Glutamatergic neuron (in vitro differentiated cells): ENCODE measurements around the gene CACNG3. TPM values are rescaled to one million over a fixed set of nuclear protein-coding genes. Genes with fewer than 3 reads are reported as not detected.
"Not testable (repeated sequence)": the region's sequence is repeated elsewhere in the genome, so short reads cannot be mapped to it uniquely, and the experiment has no call there.

Experiments used
- DNase-seq: peaks from one replicate; pipeline ENCODE4 v3.0.0; 2022
- H3K27ac Mint-ChIP-seq: one replicate; pipeline ENCODE4 v1.8.0; 2020; ENCODE audit warnings: mild to moderate bottlenecking, mixed read lengths, inconsistent platforms; ENCODE audit not compliant: unreplicated experiment
- H3K27me3 Mint-ChIP-seq: one replicate; pipeline ENCODE4 v1.8.0; 2020; ENCODE audit warnings: mild to moderate bottlenecking, moderate library complexity, mixed read lengths, inconsistent platforms; ENCODE audit not compliant: unreplicated experiment
- H3K36me3 Mint-ChIP-seq: one replicate; pipeline ENCODE4 v1.8.0; 2020; ENCODE audit warnings: mild to moderate bottlenecking, mixed read lengths, inconsistent platforms; ENCODE audit not compliant: unreplicated experiment
- H3K4me1 Mint-ChIP-seq: one replicate; pipeline ENCODE4 v1.8.0; 2020; ENCODE audit warnings: mild to moderate bottlenecking, low read depth, mixed read lengths, inconsistent platforms; ENCODE audit not compliant: unreplicated experiment
- H3K4me3 Mint-ChIP-seq: one replicate; pipeline ENCODE4 v1.8.0; 2020; ENCODE audit warnings: mild to moderate bottlenecking, mixed read lengths, inconsistent platforms; ENCODE audit not compliant: unreplicated experiment
- H3K9me3 Mint-ChIP-seq: one replicate; pipeline ENCODE4 v1.8.0; 2020; ENCODE audit warnings: mild to moderate bottlenecking, moderate library complexity, mixed read lengths, inconsistent platforms; ENCODE audit not compliant: unreplicated experiment
- total RNA-seq: library from RNA; stranded (reverse); fragmentation: NEBNext Ultra II Directional; extraction: Animal tissue kit (Norgen Biotek cat#: 25700); gene quantifications from one replicate; pipeline ENCODE4 v1.2.1, GENCODE V29; 2021; ENCODE audit not compliant: unreplicated experiment
- TF ChIP-seq, protein P1 (sequence below): fragments of 200-600 bp; sonication (generic); IDR thresholded peaks from one replicate; pipeline ENCODE4 v1.5.0; 2021; ENCODE audit not compliant: partially characterized antibody, unreplicated experiment

Gene CACNG3
- total RNA-seq, 1 donor from 2014 or later, result 2.2 TPM

DNA sequence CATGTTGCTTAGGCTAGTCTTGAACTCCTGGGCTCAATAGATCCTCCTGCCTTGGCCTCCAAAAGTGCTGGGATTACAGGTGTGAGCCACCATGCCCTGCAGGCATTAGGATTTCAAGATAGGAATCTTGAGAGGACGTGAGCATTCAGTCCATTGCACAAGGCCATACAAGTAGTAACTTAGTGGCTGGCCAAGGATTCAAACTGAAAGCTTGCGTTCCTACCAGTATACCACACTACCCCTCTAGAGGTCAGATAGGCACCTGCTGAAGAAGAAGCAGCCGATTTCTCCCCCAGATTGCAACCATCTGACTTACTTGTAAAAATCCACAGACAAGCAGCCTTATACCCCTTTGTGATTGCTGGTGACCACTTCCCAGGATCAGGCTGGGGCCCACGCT, 80.9 kb downstream of the CACNG3 start:
- H3K4me1 Mint-ChIP-seq, result no peaks in the 10 kb centered on the region
- no peaks in the 10 kb centered on the region for H3K36me3 Mint-ChIP-seq
- no peak overlapping the region for H3K4me3 Mint-ChIP-seq
- H3K9me3 Mint-ChIP-seq, result peaks cover 2% of the 10 kb centered on the region
- peak overlapping the region; percentile 57 for H3K27ac Mint-ChIP-seq
- DNase-seq, result no peak
- H3K27me3 Mint-ChIP-seq, result no peaks in the 10 kb centered on the region
- TF ChIP-seq, protein P1, sequence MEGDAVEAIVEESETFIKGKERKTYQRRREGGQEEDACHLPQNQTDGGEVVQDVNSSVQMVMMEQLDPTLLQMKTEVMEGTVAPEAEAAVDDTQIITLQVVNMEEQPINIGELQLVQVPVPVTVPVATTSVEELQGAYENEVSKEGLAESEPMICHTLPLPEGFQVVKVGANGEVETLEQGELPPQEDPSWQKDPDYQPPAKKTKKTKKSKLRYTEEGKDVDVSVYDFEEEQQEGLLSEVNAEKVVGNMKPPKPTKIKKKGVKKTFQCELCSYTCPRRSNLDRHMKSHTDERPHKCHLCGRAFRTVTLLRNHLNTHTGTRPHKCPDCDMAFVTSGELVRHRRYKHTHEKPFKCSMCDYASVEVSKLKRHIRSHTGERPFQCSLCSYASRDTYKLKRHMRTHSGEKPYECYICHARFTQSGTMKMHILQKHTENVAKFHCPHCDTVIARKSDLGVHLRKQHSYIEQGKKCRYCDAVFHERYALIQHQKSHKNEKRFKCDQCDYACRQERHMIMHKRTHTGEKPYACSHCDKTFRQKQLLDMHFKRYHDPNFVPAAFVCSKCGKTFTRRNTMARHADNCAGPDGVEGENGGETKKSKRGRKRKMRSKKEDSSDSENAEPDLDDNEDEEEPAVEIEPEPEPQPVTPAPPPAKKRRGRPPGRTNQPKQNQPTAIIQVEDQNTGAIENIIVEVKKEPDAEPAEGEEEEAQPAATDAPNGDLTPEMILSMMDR, result no peak

DNA sequence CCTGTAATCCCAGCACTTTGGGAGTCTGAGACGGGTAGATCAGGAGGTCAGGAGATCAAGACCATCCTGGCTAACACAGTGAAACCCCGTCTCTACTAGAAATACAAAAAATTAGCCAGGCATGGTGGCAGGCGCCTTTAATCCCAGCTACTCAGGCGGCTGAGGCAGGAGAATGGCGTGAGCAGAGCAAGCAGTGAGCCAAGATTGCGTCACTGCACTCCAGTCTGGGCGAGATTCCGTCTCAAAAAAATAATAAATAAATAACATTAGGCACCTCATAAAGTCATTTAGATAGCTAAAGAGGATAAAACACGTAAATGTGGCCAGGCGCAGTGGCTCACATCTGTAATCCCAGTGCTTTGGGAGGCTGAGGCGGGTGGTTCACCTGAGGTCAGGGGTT, 87.7 kb downstream of the CACNG3 start:
- not testable (repeated sequence) for H3K9me3 Mint-ChIP-seq, H3K4me3 Mint-ChIP-seq, H3K36me3 Mint-ChIP-seq, DNase-seq, H3K27me3 Mint-ChIP-seq, H3K27ac Mint-ChIP-seq, H3K4me1 Mint-ChIP-seq

DNA sequence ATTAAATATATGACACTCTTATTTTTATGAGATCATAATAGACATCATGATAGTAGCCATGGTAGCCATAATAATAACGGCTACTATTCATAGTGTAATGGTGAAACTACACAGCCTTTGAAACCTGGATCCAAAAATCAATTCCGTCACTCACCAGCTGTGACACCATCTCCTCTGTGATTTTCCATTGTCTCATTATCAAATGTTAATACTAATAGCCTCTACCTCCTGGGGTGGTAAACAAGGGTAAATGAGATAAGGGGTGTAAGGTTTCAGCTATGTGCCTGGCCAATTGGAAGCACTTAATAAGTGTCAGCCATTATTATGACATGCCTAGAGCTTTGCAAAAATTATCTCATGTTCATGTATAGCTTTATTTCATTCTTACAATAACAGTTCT, 88.6 kb downstream of the CACNG3 start:
- Mint-ChIP-seq H3K9me3 (peaks cover 2% of the 10 kb centered on the region), H3K27me3 (no peaks in the 10 kb centered on the region), H3K4me1 (peaks cover 4% of the 10 kb centered on the region), H3K4me3 (no peak overlapping the region), H3K27ac (peak overlapping the region; percentile 23), H3K36me3 (no peaks in the 10 kb centered on the region)
- TF ChIP-seq, protein P1, result no peak
- DNase-seq, result no peak

DNA sequence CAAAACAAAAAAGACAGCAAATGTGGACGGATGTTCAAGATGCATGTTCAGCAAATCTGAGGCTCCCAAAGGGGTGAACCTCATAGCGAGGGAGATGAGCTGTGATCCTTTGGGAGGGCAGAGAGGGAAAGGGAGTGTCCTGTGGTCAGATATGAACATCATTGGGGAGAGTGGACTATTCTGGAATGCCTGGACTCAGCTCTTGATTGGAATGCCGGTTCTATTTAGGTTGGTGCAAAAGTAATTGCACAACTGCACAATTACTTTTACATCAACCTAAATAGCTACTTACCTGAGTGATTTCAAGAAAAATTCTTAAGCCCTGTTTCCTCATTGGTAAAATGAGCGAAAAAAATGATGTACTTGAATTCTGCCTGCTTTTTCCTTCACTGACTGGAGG, 89.6 kb downstream of the CACNG3 start:
- Mint-ChIP-seq H3K4me3 (no peak overlapping the region), H3K4me1 (peaks cover 4% of the 10 kb centered on the region), H3K9me3 (peaks cover 2% of the 10 kb centered on the region), H3K27ac (no peak overlapping the region), H3K36me3 (no peaks in the 10 kb centered on the region), H3K27me3 (no peaks in the 10 kb centered on the region)
- DNase-seq, result no peak
- TF ChIP-seq, protein P1, result no peak

DNA sequence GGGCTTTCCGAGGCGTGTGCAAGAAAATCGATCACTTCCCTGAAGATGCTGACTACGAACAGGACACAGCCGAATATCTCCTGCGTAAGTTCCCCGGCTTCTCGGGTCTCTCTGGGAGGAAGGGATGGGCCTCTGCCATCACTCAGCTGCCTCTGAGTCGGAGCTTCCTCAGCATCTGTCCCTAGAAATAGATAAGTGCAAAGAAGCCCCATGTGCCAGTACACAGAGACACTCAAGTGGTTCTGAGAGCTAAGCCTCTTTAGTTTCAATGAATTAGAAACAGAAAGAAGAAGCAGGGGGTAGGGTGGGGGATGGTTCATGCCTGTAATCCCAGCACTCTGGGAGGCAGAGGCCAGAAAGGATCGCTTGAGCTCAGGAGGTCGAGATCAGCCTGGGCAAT, 90.6 kb downstream of the CACNG3 start:
- H3K4me1 Mint-ChIP-seq, result peaks cover 4% of the 10 kb centered on the region
- DNase-seq, result no peak
- H3K36me3 Mint-ChIP-seq, result no peaks in the 10 kb centered on the region
- H3K27ac Mint-ChIP-seq, result no peak overlapping the region
- no peaks in the 10 kb centered on the region for H3K27me3 Mint-ChIP-seq
- TF ChIP-seq, protein P1, result no peak
- H3K9me3 Mint-ChIP-seq, result peaks cover 2% of the 10 kb centered on the region
- H3K4me3 Mint-ChIP-seq, result no peak overlapping the region

DNA sequence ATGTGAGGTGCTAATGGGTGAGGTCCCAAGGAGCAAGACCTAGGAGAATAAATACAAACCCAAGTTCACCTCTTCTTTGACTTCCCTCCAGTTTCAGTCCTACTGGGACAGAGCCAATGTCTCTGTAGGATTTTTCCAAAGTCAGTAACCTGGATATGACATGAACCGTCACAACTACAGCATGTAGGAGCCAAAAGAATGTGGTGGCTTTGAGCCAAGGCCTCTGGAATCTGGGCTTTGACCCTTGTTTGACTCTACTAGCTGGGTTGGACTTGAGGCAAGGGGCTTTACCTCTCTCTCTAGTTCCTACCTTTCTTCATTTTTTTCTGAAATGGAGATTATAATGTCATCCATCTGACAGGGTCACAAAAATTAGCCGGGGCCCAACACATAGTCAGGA, 91.4 kb downstream of the CACNG3 start:
- H3K27ac Mint-ChIP-seq, result no peak overlapping the region
- no peaks in the 10 kb centered on the region for H3K27me3 Mint-ChIP-seq
- DNase-seq, result no peak
- peaks cover 2% of the 10 kb centered on the region for H3K9me3 Mint-ChIP-seq
- TF ChIP-seq, protein P1, result no peak
- H3K4me1 Mint-ChIP-seq, result peaks cover 4% of the 10 kb centered on the region
- H3K36me3 Mint-ChIP-seq, result no peaks in the 10 kb centered on the region
- H3K4me3 Mint-ChIP-seq, result no peak overlapping the region
